HepG2 (cell line): ENCODE results near the gene PPDPF. TPM values are rescaled to one million over a fixed set of nuclear protein-coding genes. Genes with fewer than 3 reads are reported as not detected.

Experiments used
- CREB1 ChIP-seq, 2 experiments: fragments of 450-650 bp in 1 of 2; IDR thresholded peaks; 2 replicates each; pipeline ENCODE4 v1.6.1; 2016 to 2017; ENCODE audit warnings: control low read depth in 1 of 2, mild to moderate bottlenecking in 1 of 2, missing compliant biosample characterization in 1 of 2, missing genetic modification characterization in 1 of 2
- GTF2F1 ChIP-seq: fragments of 150-350 bp; IDR thresholded peaks from 2 replicates; pipeline ENCODE4 v1.6.1; 2014; ENCODE audit warnings: low read length
- NFATC3 ChIP-seq: sonication (generic); formaldehyde crosslinking; IDR thresholded peaks from 2 replicates; pipeline ENCODE4 v1.5.1; 2020; ENCODE audit warnings: mild to moderate bottlenecking, missing genetic modification reagents
- RBAK ChIP-seq: sonication (generic); formaldehyde crosslinking; IDR thresholded peaks from 2 replicates; pipeline ENCODE4 v1.5.1; 2020; ENCODE audit warnings: mild to moderate bottlenecking, missing genetic modification reagents
- THAP11 ChIP-seq: IDR thresholded peaks from 2 replicates; pipeline ENCODE4 v1.6.1; 2016; ENCODE audit warnings: missing biosample characterization, missing genetic modification reagents
- ZBTB42 ChIP-seq: sonication (generic); formaldehyde crosslinking; IDR thresholded peaks from 2 replicates; pipeline ENCODE4 v1.5.0; 2020; ENCODE audit warnings: mild to moderate bottlenecking, missing genetic modification reagents
- ZFX ChIP-seq: sonication (generic); formaldehyde crosslinking; IDR thresholded peaks from 2 replicates; pipeline ENCODE4 v1.4.0; 2020; ENCODE audit warnings: mild to moderate bottlenecking, low read depth, missing genetic modification reagents, moderate library complexity
- ZNF121 ChIP-seq: sonication (generic); formaldehyde crosslinking; IDR thresholded peaks from 2 replicates; pipeline ENCODE4 v1.5.0; 2020; ENCODE audit warnings: mild to moderate bottlenecking, missing genetic modification reagents
- ZNF782 ChIP-seq: sonication (generic); formaldehyde crosslinking; IDR thresholded peaks from 2 replicates; pipeline ENCODE4 v1.4.0; 2020; ENCODE audit warnings: missing genetic modification reagents, mild to moderate bottlenecking, borderline replicate concordance
- polyA plus RNA-seq, 8 experiments: library from polyadenylated mRNA; depleted of rRNA in 3 of 8; stranded (reverse) in 7 of 8; unstranded in 1 of 8; fragments of >200 nt; fragmentation: Illumina TruSeq in 4 of 8; extraction: Trizol in 4 of 8; gene quantifications; 2 replicates each; pipeline versions ENCODE4 v1.2.1 to v1.2.3, GENCODE V29; 2011 to 2016; ENCODE audit warnings: low read depth in 4 of 8, missing spikeins in 1 of 8, mixed read lengths in 1 of 8; ENCODE audit not compliant: insufficient read depth in 1 of 8
- total RNA-seq, 5 experiments: library from RNA; depleted of rRNA; stranded (reverse); fragments of >200 nt; fragmentation: Illumina TruSeq; extraction: Trizol; gene quantifications; 2 replicates each; pipeline ENCODE4 v1.2.3, GENCODE V29; 2016; ENCODE audit warnings: low read depth in 1 of 5
- TF ChIP-seq, protein P1 (sequence below): sonication (generic); formaldehyde crosslinking; IDR thresholded peaks from 2 replicates; pipeline ENCODE4 v1.5.0; 2020; ENCODE audit warnings: mild to moderate bottlenecking, low read depth, missing genetic modification reagents, borderline replicate concordance
- TF ChIP-seq, protein P2 (sequence below): sonication (generic); formaldehyde crosslinking; IDR thresholded peaks from one replicate; pipeline ENCODE4 v1.5.1; 2020; ENCODE audit warnings: mild to moderate bottlenecking, missing genetic modification reagents; ENCODE audit errors: not compliant biosample characterization
- TF ChIP-seq, protein P3 (sequence below): sonication (generic); formaldehyde crosslinking; IDR thresholded peaks from 2 replicates; pipeline ENCODE4 v1.4.0; 2020; ENCODE audit warnings: missing genetic modification reagents
- TF ChIP-seq, protein P4 (sequence below): sonication (generic); formaldehyde crosslinking; IDR thresholded peaks from 2 replicates; pipeline ENCODE4 v1.4.0; 2020; ENCODE audit warnings: missing genetic modification reagents
- TF ChIP-seq, protein P5 (sequence below), 2 experiments: sonication (generic) in 1 of 2; formaldehyde crosslinking in 1 of 2; IDR thresholded peaks; 2 replicates each; pipeline versions ENCODE4 v1.5.1 to v1.6.1; 2011 to 2020; ENCODE audit warnings: borderline replicate concordance in 1 of 2, low read depth in 1 of 2, low read length in 1 of 2, mild to moderate bottlenecking in 1 of 2, missing genetic modification reagents in 1 of 2, moderate library complexity in 1 of 2

PPDPF gene
- total and polyA plus RNA-seq, 2 of the 13 experiments (the other 11 are each of a cell fraction or from before 2014, with no cell fraction given): 1.8 to 7.0 TPM

DNA sequence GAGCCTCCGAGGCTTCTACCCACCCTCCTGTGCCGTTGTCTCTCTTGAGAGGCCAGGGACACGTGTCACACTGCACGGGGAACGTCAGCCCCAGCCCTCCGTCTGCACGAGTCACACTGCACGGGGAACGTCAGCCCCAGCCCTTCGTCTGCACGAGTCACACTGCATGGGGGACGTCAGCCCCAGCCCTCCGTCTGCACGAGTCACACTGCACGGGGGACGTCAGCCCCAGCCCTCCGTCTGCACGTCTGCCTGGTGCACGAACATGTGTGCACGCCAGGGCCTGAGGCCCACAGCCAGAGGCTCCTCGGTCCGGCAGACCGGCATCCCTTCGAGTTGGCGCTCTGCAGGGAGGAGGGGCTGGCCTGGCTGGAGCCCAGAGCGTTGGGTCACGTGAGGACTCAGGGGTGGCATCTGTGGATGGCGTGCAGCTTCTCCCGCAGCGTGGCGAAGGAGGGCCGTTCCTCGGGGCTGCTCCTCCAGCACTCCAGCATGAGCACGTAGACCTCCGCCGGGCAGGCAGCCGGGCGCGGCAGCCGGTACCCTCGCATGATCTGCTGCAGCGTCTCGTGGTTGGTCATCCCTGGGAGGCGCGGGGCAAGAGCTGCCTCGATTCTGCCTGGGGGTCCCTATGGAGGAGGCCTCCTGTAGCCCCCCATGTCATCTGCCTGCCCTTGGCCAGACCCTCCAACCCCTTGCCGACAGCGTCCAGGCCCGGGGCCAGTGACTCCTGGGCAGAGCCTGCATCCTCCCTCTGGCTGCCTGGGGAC, 20.0 kb downstream of the PPDPF start (continued):
- TF ChIP-seq THAP11 (CRISPR knock-in tag) (no peak), RBAK (CRISPR knock-in tag) (no peak), NFATC3 (CRISPR knock-in tag) (no peak), CREB1 (IDR thresholded peaks at IDR 0.05) (peak; percentile 47), CREB1 (CRISPR knock-in tag; IDR thresholded peaks at IDR 0.05) (no peak), GTF2F1 (no peak), ZNF782 (CRISPR knock-in tag) (peak; percentile 27; the same call in 1 of the 2 replicates), ZBTB42 (CRISPR knock-in tag) (no peak), ZNF121 (CRISPR knock-in tag) (no peak), ZFX (peak; percentile 56)
- TF ChIP-seq, protein P1, sequence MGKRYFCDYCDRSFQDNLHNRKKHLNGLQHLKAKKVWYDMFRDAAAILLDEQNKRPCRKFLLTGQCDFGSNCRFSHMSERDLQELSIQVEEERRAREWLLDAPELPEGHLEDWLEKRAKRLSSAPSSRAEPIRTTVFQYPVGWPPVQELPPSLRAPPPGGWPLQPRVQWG: 0 out of 2 replicates have a peak, but pooled peaks have one; percentile 65
- TF ChIP-seq, protein P2, sequence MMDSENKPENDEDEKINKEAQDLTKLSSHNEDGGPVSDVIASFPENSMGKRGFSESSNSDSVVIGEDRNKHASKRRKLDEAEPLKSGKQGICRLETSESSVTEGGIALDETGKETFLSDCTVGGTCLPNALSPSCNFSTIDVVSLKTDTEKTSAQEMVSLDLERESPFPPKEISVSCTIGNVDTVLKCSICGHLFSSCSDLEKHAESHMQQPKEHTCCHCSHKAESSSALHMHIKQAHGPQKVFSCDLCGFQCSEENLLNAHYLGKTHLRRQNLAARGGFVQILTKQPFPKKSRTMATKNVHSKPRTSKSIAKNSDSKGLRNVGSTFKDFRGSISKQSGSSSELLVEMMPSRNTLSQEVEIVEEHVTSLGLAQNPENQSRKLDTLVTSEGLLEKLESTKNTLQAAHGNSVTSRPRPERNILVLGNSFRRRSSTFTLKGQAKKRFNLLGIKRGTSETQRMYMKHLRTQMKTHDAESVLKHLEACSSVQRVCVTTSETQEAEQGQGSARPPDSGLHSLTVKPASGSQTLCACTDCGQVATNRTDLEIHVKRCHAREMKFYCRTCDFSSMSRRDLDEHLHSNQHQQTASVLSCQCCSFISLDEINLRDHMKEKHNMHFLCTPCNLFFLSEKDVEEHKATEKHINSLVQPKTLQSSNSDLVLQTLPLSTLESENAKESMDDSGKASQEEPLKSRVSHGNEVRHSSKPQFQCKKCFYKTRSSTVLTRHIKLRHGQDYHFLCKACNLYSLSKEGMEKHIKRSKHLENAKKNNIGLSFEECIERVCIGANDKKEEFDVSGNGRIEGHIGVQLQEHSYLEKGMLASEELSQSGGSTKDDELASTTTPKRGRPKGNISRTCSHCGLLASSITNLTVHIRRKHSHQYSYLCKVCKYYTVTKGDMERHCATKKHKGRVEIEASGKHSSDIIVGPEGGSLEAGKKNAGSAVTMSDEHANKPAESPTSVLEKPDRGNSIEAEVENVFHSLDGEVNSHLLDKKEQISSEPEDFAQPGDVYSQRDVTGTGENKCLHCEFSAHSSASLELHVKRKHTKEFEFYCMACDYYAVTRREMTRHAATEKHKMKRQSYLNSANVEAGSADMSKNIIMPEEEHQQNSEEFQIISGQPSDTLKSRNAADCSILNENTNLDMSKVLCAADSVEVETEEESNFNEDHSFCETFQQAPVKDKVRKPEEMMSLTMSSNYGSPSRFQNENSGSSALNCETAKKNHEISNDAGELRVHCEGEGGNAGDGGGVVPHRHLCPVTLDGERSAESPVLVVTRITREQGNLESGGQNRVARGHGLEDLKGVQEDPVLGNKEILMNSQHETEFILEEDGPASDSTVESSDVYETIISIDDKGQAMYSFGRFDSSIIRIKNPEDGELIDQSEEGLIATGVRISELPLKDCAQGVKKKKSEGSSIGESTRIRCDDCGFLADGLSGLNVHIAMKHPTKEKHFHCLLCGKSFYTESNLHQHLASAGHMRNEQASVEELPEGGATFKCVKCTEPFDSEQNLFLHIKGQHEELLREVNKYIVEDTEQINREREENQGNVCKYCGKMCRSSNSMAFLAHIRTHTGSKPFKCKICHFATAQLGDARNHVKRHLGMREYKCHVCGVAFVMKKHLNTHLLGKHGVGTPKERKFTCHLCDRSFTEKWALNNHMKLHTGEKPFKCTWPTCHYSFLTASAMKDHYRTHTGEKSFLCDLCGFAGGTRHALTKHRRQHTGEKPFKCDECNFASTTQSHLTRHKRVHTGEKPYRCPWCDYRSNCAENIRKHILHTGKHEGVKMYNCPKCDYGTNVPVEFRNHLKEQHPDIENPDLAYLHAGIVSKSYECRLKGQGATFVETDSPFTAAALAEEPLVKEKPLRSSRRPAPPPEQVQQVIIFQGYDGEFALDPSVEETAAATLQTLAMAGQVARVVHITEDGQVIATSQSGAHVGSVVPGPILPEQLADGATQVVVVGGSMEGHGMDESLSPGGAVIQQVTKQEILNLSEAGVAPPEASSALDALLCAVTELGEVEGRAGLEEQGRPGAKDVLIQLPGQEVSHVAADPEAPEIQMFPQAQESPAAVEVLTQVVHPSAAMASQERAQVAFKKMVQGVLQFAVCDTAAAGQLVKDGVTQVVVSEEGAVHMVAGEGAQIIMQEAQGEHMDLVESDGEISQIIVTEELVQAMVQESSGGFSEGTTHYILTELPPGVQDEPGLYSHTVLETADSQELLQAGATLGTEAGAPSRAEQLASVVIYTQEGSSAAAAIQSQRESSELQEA (CRISPR knock-in tag): peak; percentile 14
- TF ChIP-seq, protein P3, sequence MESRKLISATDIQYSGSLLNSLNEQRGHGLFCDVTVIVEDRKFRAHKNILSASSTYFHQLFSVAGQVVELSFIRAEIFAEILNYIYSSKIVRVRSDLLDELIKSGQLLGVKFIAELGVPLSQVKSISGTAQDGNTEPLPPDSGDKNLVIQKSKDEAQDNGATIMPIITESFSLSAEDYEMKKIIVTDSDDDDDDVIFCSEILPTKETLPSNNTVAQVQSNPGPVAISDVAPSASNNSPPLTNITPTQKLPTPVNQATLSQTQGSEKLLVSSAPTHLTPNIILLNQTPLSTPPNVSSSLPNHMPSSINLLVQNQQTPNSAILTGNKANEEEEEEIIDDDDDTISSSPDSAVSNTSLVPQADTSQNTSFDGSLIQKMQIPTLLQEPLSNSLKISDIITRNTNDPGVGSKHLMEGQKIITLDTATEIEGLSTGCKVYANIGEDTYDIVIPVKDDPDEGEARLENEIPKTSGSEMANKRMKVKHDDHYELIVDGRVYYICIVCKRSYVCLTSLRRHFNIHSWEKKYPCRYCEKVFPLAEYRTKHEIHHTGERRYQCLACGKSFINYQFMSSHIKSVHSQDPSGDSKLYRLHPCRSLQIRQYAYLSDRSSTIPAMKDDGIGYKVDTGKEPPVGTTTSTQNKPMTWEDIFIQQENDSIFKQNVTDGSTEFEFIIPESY (CRISPR knock-in tag): peak; percentile 75; the same call in 1 of the 2 replicates
- TF ChIP-seq, protein P4, sequence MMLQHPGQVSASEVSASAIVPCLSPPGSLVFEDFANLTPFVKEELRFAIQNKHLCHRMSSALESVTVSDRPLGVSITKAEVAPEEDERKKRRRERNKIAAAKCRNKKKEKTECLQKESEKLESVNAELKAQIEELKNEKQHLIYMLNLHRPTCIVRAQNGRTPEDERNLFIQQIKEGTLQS (CRISPR knock-in tag): no peak
- TF ChIP-seq, protein P5, sequence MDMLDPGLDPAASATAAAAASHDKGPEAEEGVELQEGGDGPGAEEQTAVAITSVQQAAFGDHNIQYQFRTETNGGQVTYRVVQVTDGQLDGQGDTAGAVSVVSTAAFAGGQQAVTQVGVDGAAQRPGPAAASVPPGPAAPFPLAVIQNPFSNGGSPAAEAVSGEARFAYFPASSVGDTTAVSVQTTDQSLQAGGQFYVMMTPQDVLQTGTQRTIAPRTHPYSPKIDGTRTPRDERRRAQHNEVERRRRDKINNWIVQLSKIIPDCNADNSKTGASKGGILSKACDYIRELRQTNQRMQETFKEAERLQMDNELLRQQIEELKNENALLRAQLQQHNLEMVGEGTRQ (IDR thresholded peaks at IDR 0.05; ENCODE audit: low read depth, low read length): peak; percentile 38; the same call in 1 of the 2 replicates
- TF ChIP-seq, protein P5 (CRISPR knock-in tag; IDR thresholded peaks at IDR 0.05; ENCODE audit: borderline replicate concordance): peak; percentile 56; the same call in 1 of the 2 replicates
